ENCODE results near the gene RNASET2. TPM values are rescaled to one million over a fixed set of nuclear protein-coding genes. Genes with fewer than 3 reads are reported as not detected.

RNASET2 gene
- total RNA-seq, 1 experiment from 2014 or later: 10.3 TPM

- ChIA-PET POLR2A (no interaction called here), CTCF (interaction anchor here (1.2 kb wide), 1 partner anchor 10 kb away, joined by 5 read pairs; no protein-coding TSS in a partner anchor)
- BruUV-seq (replicated peaks): no TSS peak
- no peaks in the 10 kb centered on the region for H3K4me1 Mint-ChIP-seq (ENCODE audit: insufficient read depth, unreplicated experiment)
- no peaks in the 10 kb centered on the region for H3K9me3 Mint-ChIP-seq (ENCODE audit: unreplicated experiment)
- no peak overlapping the region for H3K4me3 Mint-ChIP-seq (ENCODE audit: unreplicated experiment)
- intact Hi-C loops (cut with micrococcal nuclease): no loop called here
- H3K27me3 Mint-ChIP-seq (ENCODE audit: insufficient read depth, unreplicated experiment): no peaks in the 10 kb centered on the region
- DNase-seq (ENCODE audit: unreplicated experiment): no peak
- no peak overlapping the region for H3K27ac Mint-ChIP-seq (ENCODE audit: low read depth, unreplicated experiment)
- TF ChIP-seq CTCF (IDR thresholded peaks at IDR 0.05; ENCODE audit: unreplicated experiment): no peak
- no peaks in the 10 kb centered on the region for H3K36me3 Mint-ChIP-seq (ENCODE audit: insufficient read depth, unreplicated experiment)
Measured at GRCh38 chr6:166944666-166945256, 11.6 kb downstream of the RNASET2 start.

GRCh38 chr6:166942393-166943168 lies 13.8 kb downstream of the RNASET2 start:
- Mint-ChIP-seq H3K36me3 (ENCODE audit: insufficient read depth, unreplicated experiment) (no peaks in the 10 kb centered on the region), H3K9me3 (ENCODE audit: unreplicated experiment) (no peaks in the 10 kb centered on the region), H3K27me3 (ENCODE audit: insufficient read depth, unreplicated experiment) (no peaks in the 10 kb centered on the region), H3K4me1 (ENCODE audit: insufficient read depth, unreplicated experiment) (no peaks in the 10 kb centered on the region), H3K4me3 (ENCODE audit: unreplicated experiment) (no peak overlapping the region), H3K27ac (ENCODE audit: low read depth, unreplicated experiment) (no peak overlapping the region)
- DNase-seq (ENCODE audit: unreplicated experiment): no peak
- TF ChIP-seq CTCF (IDR thresholded peaks at IDR 0.05; ENCODE audit: unreplicated experiment): no peak
- intact Hi-C loops (cut with micrococcal nuclease): no loop called here
- ChIA-PET POLR2A (no interaction called here), CTCF (no interaction called here)
- BruUV-seq (replicated peaks): no TSS peak

- peak; percentile 68 for DNase-seq (ENCODE audit: unreplicated experiment)
- POLR2A ChIA-PET: no interaction called here
- intact Hi-C loops (cut with micrococcal nuclease): no loop called here
- CTCF ChIA-PET: interaction anchor here (1.2 kb wide), 2 partner anchors 49 to 165 kb away, joined by 3 to 5 read pairs; no protein-coding TSS in a partner anchor
- H3K4me1 Mint-ChIP-seq (ENCODE audit: insufficient read depth, unreplicated experiment): no peaks in the 10 kb centered on the region
- no peaks in the 10 kb centered on the region for H3K9me3 Mint-ChIP-seq (ENCODE audit: unreplicated experiment)
- no peaks in the 10 kb centered on the region for H3K36me3 Mint-ChIP-seq (ENCODE audit: insufficient read depth, unreplicated experiment)
- no TSS peak for BruUV-seq (replicated peaks)
- no peak for TF ChIP-seq CTCF (IDR thresholded peaks at IDR 0.05; ENCODE audit: unreplicated experiment)
- H3K4me3 Mint-ChIP-seq (ENCODE audit: unreplicated experiment): no peak overlapping the region
- no peaks in the 10 kb centered on the region for H3K27me3 Mint-ChIP-seq (ENCODE audit: insufficient read depth, unreplicated experiment)
- no peak overlapping the region for H3K27ac Mint-ChIP-seq (ENCODE audit: low read depth, unreplicated experiment)
Measured at GRCh38 chr6:166940643-166941068, 15.7 kb downstream of the RNASET2 start.

GRCh38 chr6:166939894-166940293 lies 16.5 kb downstream of the RNASET2 start:
- no peak for TF ChIP-seq CTCF (IDR thresholded peaks at IDR 0.05; ENCODE audit: unreplicated experiment)
- no peak for DNase-seq (ENCODE audit: unreplicated experiment)
- no peaks in the 10 kb centered on the region for H3K36me3 Mint-ChIP-seq (ENCODE audit: insufficient read depth, unreplicated experiment)
- POLR2A ChIA-PET: no interaction called here
- H3K27ac Mint-ChIP-seq (ENCODE audit: low read depth, unreplicated experiment): no peak overlapping the region
- H3K9me3 Mint-ChIP-seq (ENCODE audit: unreplicated experiment): no peaks in the 10 kb centered on the region
- CTCF ChIA-PET: interaction anchor here (0.8 kb wide), 1 partner anchor 14 kb away, joined by 3 read pairs; no protein-coding TSS in a partner anchor
- H3K4me1 Mint-ChIP-seq (ENCODE audit: insufficient read depth, unreplicated experiment): no peaks in the 10 kb centered on the region
- H3K4me3 Mint-ChIP-seq (ENCODE audit: unreplicated experiment): no peak overlapping the region
- H3K27me3 Mint-ChIP-seq (ENCODE audit: insufficient read depth, unreplicated experiment): no peaks in the 10 kb centered on the region
- intact Hi-C loops (cut with micrococcal nuclease): no loop called here
- BruUV-seq (replicated peaks): no TSS peak

Measured in MCF 10A (cell line).